Nephron (organoid): ENCODE results near the gene PRKAR2A.
A peak's percentile ranks its signal among the peaks of the same experiment; 100 is the strongest.

Source experiments
- H3K27ac Mint-ChIP-seq, 3 experiments: 2 replicates each; pipeline ENCODE4 v1.8.0; 2020; ENCODE audit warnings: mixed read lengths in 3 of 3, mild to moderate bottlenecking in 2 of 3, moderate library complexity in 1 of 3
- H3K27me3 Mint-ChIP-seq: 2 replicates; pipeline ENCODE4 v1.8.0; 2021; ENCODE audit warnings: low read depth, mild to moderate bottlenecking, moderate library complexity, mixed read lengths
- H3K36me3 Mint-ChIP-seq: 2 replicates; pipeline ENCODE4 v1.8.0; 2020; ENCODE audit warnings: low read depth, mixed read lengths
- H3K4me1 Mint-ChIP-seq: 2 replicates; pipeline ENCODE4 v1.8.0; 2020; ENCODE audit warnings: mixed read lengths
- H3K4me3 Mint-ChIP-seq, 3 experiments: 2 replicates each; pipeline ENCODE4 v1.8.0; 2020; ENCODE audit warnings: mild to moderate bottlenecking in 3 of 3, mixed read lengths in 3 of 3, moderate library complexity in 2 of 3
- H3K9me3 Mint-ChIP-seq: 2 replicates; pipeline ENCODE4 v1.8.0; 2020; ENCODE audit warnings: mixed read lengths
- TF ChIP-seq, protein P1 (sequence below), 3 experiments: fragments of 200-600 bp; sonication (generic); IDR thresholded peaks; one replicate each; pipeline ENCODE4 v1.5.0; 2021; ENCODE audit warnings: antibody characterized with exemption in 3 of 3; ENCODE audit not compliant: unreplicated experiment in 3 of 3

PRKAR2A gene

DNA sequence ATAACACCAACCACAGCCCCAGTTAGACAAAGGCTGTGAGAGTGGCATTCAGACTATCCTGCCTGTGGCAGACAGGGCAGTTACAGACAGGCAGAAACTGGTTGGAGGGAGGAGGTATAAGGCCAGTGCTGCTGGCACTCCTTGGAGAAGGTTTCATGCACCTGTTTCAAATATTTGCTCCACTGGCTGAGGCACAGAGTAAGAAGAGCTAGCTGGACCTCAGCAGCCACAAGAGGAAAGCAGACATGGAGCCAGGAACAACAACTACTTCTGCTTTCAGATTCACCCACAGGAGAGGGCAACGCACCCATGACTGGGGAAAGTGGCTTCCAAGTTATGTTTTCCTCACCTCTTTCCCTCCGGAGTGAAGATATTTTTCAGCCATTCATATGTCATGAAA lies 11.5 kb upstream of the PRKAR2A start:
- Mint-ChIP-seq H3K36me3 (peaks cover 6% of the 10 kb centered on the region), H3K27ac (no peak overlapping the region), H3K9me3 (no peaks in the 10 kb centered on the region), H3K27me3 (peaks cover 4% of the 10 kb centered on the region), H3K4me3 (no peak overlapping the region), H3K4me1 (peaks cover 17% of the 10 kb centered on the region)
- TF ChIP-seq, protein P1, sequence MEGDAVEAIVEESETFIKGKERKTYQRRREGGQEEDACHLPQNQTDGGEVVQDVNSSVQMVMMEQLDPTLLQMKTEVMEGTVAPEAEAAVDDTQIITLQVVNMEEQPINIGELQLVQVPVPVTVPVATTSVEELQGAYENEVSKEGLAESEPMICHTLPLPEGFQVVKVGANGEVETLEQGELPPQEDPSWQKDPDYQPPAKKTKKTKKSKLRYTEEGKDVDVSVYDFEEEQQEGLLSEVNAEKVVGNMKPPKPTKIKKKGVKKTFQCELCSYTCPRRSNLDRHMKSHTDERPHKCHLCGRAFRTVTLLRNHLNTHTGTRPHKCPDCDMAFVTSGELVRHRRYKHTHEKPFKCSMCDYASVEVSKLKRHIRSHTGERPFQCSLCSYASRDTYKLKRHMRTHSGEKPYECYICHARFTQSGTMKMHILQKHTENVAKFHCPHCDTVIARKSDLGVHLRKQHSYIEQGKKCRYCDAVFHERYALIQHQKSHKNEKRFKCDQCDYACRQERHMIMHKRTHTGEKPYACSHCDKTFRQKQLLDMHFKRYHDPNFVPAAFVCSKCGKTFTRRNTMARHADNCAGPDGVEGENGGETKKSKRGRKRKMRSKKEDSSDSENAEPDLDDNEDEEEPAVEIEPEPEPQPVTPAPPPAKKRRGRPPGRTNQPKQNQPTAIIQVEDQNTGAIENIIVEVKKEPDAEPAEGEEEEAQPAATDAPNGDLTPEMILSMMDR (IDR thresholded peaks at IDR 0.05; ENCODE audit: unreplicated experiment in 3 of 3) = no peak

DNA sequence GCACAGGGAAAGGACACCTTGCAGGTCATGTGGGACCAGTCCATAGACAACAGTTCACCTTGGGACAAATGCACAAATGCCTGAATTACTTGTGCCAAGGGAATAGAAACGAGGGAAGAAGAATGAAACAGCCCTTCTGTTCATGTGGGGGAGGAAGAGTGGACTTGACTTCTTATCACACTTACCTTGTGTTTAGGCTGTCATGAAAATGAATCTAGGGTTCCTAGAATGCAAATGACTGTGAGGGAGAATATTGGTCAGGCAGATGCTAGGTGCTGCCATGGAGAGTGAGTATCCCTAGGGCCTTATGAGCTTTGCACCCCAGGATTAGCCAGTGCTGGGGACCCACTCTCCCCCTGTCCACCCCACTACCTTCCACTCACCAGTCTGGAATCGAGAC lies 11.0 kb upstream of the PRKAR2A start:
- TF ChIP-seq, protein P1 (IDR thresholded peaks at IDR 0.05; ENCODE audit: unreplicated experiment in 3 of 3) = no peak
- H3K9me3 Mint-ChIP-seq = no peaks in the 10 kb centered on the region
- peaks cover 4% of the 10 kb centered on the region for H3K27me3 Mint-ChIP-seq
- H3K4me1 Mint-ChIP-seq = peaks cover 22% of the 10 kb centered on the region
- peaks cover 6% of the 10 kb centered on the region for H3K36me3 Mint-ChIP-seq
- no peak overlapping the region for H3K27ac Mint-ChIP-seq
- H3K4me3 Mint-ChIP-seq = no peak overlapping the region

DNA sequence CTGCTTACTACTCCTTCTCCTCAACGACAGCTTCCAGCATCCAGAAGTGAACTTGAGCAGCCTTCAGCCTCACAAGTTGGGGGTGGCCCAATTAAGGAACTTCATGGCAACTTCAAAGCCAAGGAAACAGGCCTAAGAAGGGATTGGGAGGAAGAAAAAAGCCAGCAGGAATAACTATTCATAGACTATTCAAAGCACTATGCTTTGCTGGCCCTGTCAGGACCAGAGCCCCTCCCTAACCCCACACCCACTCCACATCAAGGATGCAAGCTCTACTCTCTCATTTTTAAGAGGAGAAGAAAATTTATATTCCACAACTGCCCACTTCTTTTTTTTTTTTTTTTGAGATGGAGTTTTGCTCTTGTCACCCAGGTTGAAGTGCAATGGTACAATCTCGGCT lies 10.0 kb upstream of the PRKAR2A start:
- TF ChIP-seq, protein P1 (IDR thresholded peaks at IDR 0.05; ENCODE audit: unreplicated experiment in 3 of 3) = no peak
- Mint-ChIP-seq H3K36me3 (peaks cover 6% of the 10 kb centered on the region), H3K27ac (peak overlapping the region in 2 of 3 experiments; percentile 13 to 88), H3K4me1 (peaks cover 23% of the 10 kb centered on the region), H3K4me3 (no peak overlapping the region), H3K27me3 (peaks cover 4% of the 10 kb centered on the region), H3K9me3 (no peaks in the 10 kb centered on the region)

DNA sequence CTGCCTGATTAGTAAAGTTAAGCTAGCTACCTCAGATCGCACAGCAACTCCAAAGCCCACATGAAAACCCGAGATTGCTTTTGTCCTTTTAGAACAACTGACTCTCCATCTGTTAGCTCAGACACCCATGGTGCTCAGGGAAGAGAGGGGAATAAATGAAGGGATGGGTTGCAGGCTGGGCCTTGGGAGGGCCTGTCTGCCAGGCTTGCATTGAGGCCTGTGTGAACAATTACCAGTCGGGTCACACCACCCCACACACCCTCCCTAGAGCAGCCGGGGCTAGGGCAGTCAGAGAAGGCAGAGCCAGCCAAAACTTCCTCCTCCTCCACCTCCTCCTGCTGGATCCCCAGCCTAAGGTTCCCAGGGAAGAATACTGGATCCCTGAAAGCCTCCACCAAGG lies 8.8 kb upstream of the PRKAR2A start:
- peaks cover 26% of the 10 kb centered on the region for H3K4me1 Mint-ChIP-seq

DNA sequence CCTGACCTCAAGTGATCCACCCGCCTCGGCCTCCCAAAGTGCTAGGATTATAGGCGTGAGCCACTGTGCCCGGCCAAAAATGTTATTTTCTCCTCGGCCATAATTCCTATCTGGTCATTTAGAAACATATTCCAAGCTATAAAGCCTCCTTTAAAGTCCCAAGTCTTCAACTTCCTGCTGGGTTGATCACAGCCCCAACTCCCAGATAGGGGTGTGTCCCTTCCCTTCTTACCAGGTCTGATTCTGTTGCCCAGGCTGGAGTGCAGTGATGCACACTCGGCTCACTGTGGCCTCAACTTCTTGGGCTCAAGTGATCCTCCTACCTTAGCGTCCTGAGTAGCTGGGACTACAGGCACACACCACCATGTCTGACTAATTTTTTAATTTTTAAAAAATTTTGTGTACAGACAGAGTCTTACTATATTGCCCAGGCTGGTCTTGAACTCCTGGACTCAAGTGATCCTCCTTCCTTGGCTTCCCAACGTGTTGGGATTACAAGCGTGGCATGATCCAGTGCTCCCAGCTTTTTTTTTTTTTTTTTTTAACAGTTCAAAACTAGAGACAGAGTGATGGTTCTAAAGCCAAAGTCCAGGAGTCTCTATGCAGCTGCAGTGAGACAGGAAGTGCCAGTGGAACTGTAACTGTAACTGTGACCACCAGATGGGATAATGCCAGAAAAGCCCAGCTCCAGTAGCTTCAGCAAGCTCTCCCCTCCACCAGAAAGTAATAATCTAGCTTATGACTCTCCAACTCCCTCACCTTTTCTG lies 8.2 kb upstream of the PRKAR2A start:
- H3K4me1 Mint-ChIP-seq = peaks cover 30% of the 10 kb centered on the region
- H3K36me3 Mint-ChIP-seq = peaks cover 6% of the 10 kb centered on the region
- TF ChIP-seq, protein P1 (IDR thresholded peaks at IDR 0.05; ENCODE audit: unreplicated experiment in 3 of 3) = peak in 1 of 3 experiments; percentile 9
- H3K4me3 Mint-ChIP-seq = no peak overlapping the region
- H3K9me3 Mint-ChIP-seq = no peaks in the 10 kb centered on the region
- peaks cover 4% of the 10 kb centered on the region for H3K27me3 Mint-ChIP-seq
- peak overlapping the region; percentile 72 to 88 (median 79) for H3K27ac Mint-ChIP-seq

More for the DNA sequence above, 8.8 kb upstream of the PRKAR2A start:
- Mint-ChIP-seq H3K36me3 (peaks cover 6% of the 10 kb centered on the region), H3K9me3 (no peaks in the 10 kb centered on the region), H3K27ac (peak overlapping the region; percentile 72 to 88 (median 79)), H3K27me3 (peaks cover 4% of the 10 kb centered on the region), H3K4me3 (no peak overlapping the region)
- TF ChIP-seq, protein P1 (IDR thresholded peaks at IDR 0.05; ENCODE audit: unreplicated experiment in 3 of 3) = peak in 1 of 3 experiments; percentile 3

DNA sequence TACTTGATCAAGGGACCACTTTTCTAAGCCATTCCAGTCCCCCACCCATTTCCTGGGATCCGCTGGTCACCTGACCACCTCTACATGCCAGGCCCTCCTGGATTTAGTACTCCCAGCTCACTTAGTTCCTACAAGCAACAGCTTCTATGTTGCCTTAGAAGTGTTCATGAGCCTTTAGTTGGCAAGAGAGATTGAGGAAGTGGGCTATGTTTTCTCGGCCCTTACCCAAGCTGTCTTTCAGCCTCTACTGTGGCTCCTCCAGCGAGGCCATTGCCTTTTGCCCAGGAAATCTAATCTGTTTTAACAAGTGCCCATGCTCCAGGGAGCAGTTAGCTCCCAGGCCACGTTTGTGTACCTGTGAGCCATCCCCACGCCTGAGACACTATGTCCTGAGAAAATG lies 4.5 kb upstream of the PRKAR2A start:
- Mint-ChIP-seq H3K36me3 (no peaks in the 10 kb centered on the region), H3K9me3 (no peaks in the 10 kb centered on the region), H3K27me3 (no peaks in the 10 kb centered on the region), H3K4me3 (no peak overlapping the region), H3K4me1 (peaks cover 31% of the 10 kb centered on the region), H3K27ac (no peak overlapping the region)
- TF ChIP-seq, protein P1 (IDR thresholded peaks at IDR 0.05; ENCODE audit: unreplicated experiment in 3 of 3) = no peak
